T47D (cell line): ENCODE data around the gene CRYBA1.

Experiments used
- DNase-seq, 2 experiments: peaks; one replicate each; pipeline versions ENCODE4 v3.0.0 to v3.0.0-alpha.2; 2011 to 2012; ENCODE audit warnings: low read depth in 1 of 2, low spot score in 1 of 2
- JUND ChIP-seq: IDR thresholded peaks from 2 replicates; pipeline ENCODE4 v1.6.1; 2012; ENCODE audit warnings: low read depth
- in situ Hi-C: cut with HindIII; loops from 2 replicates; pipeline ENCODE4 v1.10.0; 2016; ENCODE audit warnings: low sequenced_read_pairs, low pct_unique_long_range_greater_than_20kb

CRYBA1 gene

DNA sequence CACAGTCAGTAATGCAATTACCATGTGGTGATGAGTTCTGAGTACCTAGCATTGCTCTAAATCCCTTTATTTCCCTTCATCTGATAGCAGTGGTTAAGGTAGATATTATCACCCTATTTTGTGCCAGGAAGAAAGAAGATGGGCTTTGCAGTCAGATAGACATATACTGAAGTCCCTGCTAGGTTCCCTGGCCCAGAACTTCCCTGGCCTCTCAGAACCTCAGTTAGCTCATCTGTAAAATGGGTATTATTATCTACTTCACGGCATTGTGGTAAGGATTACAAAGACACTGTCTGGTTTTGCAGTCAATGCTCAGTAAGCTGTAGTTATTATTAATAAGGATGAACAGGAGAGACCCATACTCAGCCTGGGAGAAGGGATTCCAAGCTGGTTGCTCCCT, 4.6 kb upstream of the CRYBA1 start:
- DNase-seq, result no peak
- TF ChIP-seq JUND, result no peak
- in situ Hi-C loops, result no loop called here

DNA sequence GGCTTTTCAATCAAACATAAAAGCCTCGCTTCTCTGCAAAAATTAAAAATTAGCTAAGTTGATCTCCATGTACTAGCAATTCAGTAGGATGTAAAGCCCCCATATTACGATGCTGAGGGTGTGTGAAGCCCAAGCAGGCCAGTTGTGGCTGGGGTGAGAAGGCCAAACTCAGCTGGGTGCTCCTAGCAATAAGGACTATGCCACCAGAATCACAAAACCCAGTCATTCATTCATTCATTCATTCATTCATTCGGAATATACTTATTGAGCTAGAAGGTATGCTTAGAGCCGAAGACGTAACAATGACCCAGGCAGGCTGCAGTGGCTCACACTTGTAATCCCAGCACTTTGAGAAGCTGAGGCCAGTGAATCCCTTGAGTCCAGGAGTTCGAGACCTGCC, 3.9 kb upstream of the CRYBA1 start:
- in situ Hi-C loops, result no loop called here
- no peak for TF ChIP-seq JUND
- no peak for DNase-seq

DNA sequence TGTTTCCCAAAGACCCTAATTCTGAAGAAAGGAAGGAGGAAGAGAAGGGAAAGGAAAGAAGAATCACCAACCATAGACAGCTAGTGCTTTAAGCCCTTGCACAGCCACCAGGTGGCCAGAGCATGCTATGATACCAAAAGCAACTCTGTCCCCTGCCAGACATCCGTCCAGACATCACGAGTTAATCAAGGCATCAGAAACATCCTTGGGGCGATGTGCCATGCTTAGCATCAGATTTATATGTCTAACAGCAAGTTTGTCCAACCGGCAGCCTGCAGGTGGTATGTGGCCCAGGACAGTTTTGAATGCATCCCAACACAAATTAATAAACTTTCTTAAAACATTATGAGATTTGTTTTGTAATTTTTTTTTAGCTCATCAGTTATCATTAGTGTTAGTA, 2.9 kb upstream of the CRYBA1 start:
- in situ Hi-C loops, result no loop called here
- peak; percentile 53 to 73 for DNase-seq
- no peak for TF ChIP-seq JUND

DNA sequence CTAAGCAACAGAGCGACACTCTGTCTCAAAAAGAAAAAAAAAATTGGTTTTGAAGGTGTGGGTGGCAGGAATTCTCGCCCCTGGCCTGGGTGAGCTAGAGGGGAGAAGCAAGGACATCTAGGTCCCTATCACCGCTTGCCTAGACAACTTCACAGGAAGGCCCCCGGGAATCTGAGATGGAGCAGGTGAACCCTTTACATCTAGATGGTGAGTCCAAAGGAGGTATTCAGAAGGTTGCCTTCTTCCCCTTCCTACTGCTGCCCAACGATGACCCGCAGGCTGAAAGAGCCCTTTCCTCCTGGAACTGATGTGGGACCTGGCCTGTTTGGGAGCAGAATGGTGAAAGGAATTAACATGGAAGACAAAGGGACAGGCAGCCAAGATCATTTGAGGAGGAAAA, 1.3 kb upstream of the CRYBA1 start:
- TF ChIP-seq JUND, result no peak
- in situ Hi-C loops, result no loop called here
- DNase-seq, result no peak

DNA sequence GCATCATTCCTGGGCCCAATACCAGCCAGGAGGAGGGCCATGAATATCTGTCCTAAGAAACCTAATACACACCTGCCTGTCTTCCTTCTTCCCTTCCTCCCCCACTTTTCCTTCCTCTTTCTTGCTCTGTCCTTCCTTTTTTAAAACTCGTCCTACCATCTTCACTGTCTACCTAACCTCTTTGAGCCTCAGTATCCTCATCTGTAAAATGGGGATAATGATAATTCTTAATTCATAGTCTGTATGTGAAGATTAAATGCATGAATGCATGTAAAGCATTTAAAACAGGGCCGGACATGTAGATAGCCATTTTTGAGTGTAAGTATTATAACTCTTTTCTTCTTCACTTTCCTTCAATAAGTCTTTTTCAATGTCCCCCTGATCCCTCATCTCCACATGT, 560 bp downstream of the CRYBA1 start:
- no peak for DNase-seq
- in situ Hi-C loops, result no loop called here
- TF ChIP-seq JUND, result no peak

DNA sequence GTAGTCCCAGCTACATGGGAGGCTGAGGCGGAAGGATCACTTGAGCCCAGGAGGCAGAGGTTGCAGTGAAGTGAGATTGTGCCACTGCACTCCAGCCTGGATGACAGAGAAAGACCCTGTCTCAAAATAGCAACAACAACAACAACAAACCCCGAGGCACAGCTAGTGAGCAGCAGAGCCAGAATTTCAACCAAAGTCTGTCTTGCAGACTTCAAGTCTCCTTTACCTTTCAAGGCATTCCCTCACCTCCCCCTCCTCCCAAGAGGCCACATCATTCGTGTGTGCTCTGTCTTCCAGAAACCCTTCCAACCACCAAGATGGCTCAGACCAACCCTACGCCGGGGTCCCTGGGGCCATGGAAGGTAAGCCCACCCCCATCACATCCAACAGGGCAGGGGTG, 2.2 kb downstream of the CRYBA1 start:
- in situ Hi-C loops, result no loop called here
- TF ChIP-seq JUND, result no peak
- DNase-seq, result no peak

DNA sequence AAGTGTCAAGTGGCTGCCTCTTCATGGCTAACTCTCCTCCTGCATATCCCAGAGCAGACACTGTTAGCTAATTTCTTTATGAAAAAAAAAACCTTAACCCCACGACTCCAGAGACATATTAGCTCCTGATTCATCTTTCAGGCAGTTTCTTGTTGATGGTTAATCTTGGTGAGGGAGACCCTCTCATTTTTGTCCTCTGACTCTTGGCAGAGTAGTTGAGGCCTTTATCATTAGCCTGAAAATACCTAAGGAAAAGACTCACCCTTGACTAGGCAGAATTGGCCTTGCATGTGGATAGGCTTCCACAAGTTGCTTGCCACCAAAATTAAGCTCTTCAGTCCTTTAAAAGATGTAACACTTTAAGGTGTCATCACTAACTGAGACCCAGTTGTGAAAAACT, 4.0 kb downstream of the CRYBA1 start:
- no peak for TF ChIP-seq JUND
- DNase-seq, result no peak
- in situ Hi-C loops, result no loop called here

DNA sequence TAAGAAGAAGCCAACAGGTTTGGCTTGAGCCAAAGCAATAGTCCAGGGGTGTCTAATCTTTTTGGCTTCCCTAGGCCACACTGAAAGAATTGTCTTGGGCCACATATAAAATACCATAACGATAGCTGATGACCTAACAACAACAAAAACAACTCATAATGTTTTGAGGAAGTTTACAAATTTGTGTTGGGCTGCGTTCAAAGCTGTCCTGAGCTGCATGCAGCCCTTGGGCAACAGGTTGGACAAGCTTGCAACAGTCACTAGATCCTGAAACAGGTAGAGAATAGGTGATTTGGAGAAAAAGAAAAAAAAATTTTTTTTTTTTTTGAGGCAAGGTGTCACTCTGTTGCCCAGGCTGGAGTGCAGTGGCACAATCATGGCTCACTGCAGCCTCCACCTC, 4.5 kb downstream of the CRYBA1 start:
- TF ChIP-seq JUND, result no peak
- DNase-seq, result no peak
- in situ Hi-C loops, result no loop called here

DNA sequence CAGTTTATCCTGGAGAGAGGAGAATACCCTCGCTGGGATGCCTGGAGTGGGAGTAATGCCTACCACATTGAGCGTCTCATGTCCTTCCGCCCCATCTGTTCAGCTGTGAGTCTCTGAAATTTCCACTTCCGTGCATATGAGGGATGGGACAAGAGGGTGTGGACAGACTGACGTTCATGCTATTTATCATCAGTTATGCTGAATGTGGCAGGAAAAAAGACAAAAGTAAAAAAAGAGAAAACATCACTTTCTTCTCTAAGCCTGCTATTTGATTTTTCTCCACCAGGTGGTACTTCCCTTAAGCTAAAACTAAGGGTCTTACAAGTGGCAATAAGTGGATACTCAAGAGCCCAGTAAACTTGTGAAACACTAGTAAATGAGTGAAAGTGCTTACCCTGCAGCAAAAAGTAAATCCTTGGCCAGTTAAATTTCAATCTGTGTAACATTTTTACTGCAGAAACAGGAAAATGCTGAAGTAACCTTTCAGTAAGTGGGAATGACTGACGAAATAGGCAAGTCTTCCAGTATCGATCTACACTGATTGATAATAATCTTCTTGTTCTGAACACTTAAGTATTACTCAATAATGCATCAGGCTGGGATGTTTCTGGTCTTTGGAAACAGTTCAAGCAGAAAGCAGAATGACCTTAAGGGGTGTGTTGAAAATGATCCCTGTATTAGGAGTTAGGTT, 5.6 kb downstream of the CRYBA1 start:
- peak in 1 of 2 experiments; percentile 18 for DNase-seq
- no peak for TF ChIP-seq JUND
- in situ Hi-C loops, result no loop called here

DNA sequence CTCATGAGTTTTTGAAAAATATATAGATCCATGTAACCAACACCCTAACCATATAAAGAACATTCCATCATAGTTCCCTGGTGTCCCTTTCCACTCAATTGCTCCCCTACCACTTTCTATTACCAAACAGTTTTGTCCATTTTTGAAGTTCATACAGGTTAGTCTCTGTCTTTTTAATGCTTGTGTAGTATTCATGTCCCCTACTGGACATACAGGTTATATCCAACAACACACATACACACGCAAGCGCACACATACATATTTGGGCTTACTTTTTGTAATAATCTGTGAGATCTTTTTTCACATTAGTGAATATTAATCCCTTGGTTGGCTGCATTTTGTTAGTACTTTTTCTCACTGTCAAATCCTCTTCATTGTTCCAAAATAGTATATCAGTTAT, 6.4 kb downstream of the CRYBA1 start:
- in situ Hi-C loops, result no loop called here

DNA sequence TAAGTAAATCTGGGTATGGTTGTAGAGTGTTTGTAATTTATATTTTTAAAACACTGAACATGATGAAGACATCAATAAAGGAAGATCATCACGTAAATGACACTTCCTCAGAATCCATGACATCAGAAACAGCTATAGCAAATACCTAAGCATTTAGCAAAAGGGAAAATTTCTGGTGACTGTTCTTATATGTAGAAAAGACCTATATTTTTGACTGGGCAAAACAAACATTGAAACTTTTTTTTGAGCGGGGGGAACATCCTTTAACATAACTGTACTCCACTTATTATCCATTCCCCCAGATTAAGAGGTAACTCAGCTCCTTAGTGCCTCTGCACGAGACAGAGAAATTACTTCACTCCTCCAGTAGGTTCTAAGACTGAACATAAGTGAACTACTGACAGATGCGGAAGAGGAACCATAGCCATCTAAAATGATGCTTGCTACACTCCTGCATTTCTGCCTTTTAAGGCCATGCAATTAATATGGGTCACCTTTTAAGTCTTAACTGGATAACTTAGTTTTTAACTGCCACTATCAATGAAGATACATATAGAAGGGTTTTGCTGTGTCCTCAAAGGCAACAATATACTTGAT, 9.4 kb downstream of the CRYBA1 start:
- no peak for DNase-seq
- no peak for TF ChIP-seq JUND
- in situ Hi-C loops, result no loop called here

More for the DNA sequence above, 6.4 kb downstream of the CRYBA1 start:
- no peak for TF ChIP-seq JUND
- DNase-seq, result no peak

DNA sequence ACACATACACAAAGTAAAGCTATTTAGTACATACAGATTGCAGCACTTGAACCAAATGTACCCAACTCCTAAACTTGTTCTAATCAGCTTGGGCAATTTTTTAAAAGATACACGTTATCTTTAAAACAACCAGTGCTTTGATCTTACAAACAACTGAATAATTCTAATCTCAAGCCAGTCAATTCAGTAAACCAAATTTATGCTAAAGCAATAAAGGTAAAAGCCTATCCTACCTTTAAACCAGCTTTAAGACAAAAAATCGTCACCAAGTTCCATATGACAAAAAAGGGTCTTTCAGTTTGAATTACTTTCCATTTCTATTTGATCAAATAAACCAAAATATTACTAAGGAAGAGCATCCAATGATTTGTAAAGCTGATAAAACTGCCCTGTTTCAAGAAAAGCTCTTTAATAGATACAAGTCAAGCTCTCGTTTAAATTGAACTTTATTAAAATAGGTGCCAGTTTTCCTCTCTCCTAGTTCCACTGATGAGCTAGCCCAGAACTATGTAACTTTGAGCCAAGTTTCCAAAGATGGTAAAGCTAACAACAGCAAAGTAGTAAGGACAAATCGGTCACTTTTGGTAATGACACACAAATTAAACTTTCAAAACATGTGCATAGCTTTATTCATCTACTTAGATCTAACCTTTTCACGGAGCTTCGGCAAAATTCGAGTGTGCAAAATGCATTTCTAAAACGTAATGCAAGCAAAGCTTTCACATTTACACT, 10.2 kb downstream of the CRYBA1 start:
- no peak for TF ChIP-seq JUND
- in situ Hi-C loops, result no loop called here
- DNase-seq, result no peak

DNA sequence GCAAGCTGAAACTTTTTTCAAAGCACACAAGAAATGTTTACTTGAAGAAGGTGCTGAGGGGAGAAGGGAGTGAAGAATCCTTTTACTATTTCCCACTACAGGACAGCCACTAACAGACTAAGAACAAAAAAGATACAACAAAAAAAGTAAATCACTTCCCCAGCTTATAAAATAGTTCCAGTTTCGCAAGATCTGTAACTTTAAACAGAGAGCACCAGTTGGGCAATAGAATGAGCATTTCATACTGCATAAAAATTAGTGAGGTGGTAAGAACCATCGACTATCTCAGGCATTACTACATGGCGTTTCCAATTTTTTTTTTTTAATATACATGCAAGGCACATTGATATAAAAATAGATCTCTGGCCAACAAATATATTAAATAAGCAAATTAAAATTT, 11.1 kb downstream of the CRYBA1 start:
- TF ChIP-seq JUND, result no peak
- in situ Hi-C loops, result no loop called here
- DNase-seq, result no peak
